HepG2 (cell line): ENCODE results near the gene MFSD6. TPM values are rescaled to one million over a fixed set of nuclear protein-coding genes. Genes with fewer than 3 reads are reported as not detected.

Experiments
- CEBPG ChIP-seq: IDR thresholded peaks from 2 replicates; pipeline ENCODE4 v1.6.1; 2016
- FIP1L1 ChIP-seq: fragments of 200-400 bp; formaldehyde crosslinking; IDR thresholded peaks from 2 replicates; pipeline ENCODE4 v1.6.1; 2018; ENCODE audit warnings: low read depth, mild to moderate bottlenecking, low read length, moderate library complexity, borderline replicate concordance; ENCODE audit not compliant: insufficient read depth
- FOXA3 ChIP-seq: IDR thresholded peaks from 2 replicates; pipeline ENCODE4 v1.6.1; 2016; ENCODE audit warnings: missing genetic modification reagents, missing compliant biosample characterization
- FOXP1 ChIP-seq, 2 experiments: fragments of 450-650 bp in 1 of 2; IDR thresholded peaks; 2 replicates each; pipeline ENCODE4 v1.6.1; 2017 to 2018; ENCODE audit warnings: antibody characterized with exemption in 1 of 2
- GATAD2A ChIP-seq: IDR thresholded peaks from 2 replicates; pipeline ENCODE4 v1.6.1; 2016
- HMG20A ChIP-seq: IDR thresholded peaks from 2 replicates; pipeline ENCODE4 v1.6.1; 2016; ENCODE audit warnings: borderline replicate concordance
- HOXA5 ChIP-seq: sonication (generic); formaldehyde crosslinking; IDR thresholded peaks from 2 replicates; pipeline ENCODE4 v1.4.0; 2020; ENCODE audit warnings: missing genetic modification reagents
- HOXD1 ChIP-seq: sonication (generic); formaldehyde crosslinking; IDR thresholded peaks from 2 replicates; pipeline ENCODE4 v1.5.0; 2020; ENCODE audit warnings: missing genetic modification reagents
- JUND ChIP-seq: sonication (generic); formaldehyde crosslinking; IDR thresholded peaks from 2 replicates; pipeline ENCODE4 v1.8.0; 2022; ENCODE audit warnings: mild to moderate bottlenecking, missing genetic modification reagents
- KAT8 ChIP-seq: IDR thresholded peaks from 2 replicates; pipeline ENCODE4 v1.6.1; 2016; ENCODE audit warnings: missing genetic modification reagents, missing compliant biosample characterization
- KIAA2018 ChIP-seq: sonication (generic); formaldehyde crosslinking; IDR thresholded peaks from 2 replicates; pipeline ENCODE4 v1.5.0; 2020; ENCODE audit warnings: mild to moderate bottlenecking, missing genetic modification reagents, borderline replicate concordance
- MAX ChIP-seq: IDR thresholded peaks from 2 replicates; pipeline ENCODE4 v1.6.1; 2012; ENCODE audit warnings: inconsistent platforms
- MED1 ChIP-seq: sonication (generic); formaldehyde crosslinking; IDR thresholded peaks from 2 replicates; pipeline ENCODE4 v1.4.0; 2020; ENCODE audit warnings: missing genetic modification reagents
- PHF21A ChIP-seq: sonication (generic); formaldehyde crosslinking; IDR thresholded peaks from 2 replicates; pipeline ENCODE4 v1.5.0; 2020; ENCODE audit warnings: mild to moderate bottlenecking, missing genetic modification reagents
- SAP130 ChIP-seq: IDR thresholded peaks from 2 replicates; pipeline ENCODE4 v1.6.1; 2016; ENCODE audit warnings: low read depth
- SUZ12 ChIP-seq: fragments of 150-350 bp; IDR thresholded peaks from 2 replicates; pipeline ENCODE4 v1.6.1; 2014; ENCODE audit warnings: low read depth, low read length
- TGIF2 ChIP-seq: IDR thresholded peaks from 2 replicates; pipeline ENCODE4 v1.6.1; 2016; ENCODE audit warnings: control low read depth, missing compliant biosample characterization
- ZNF230 ChIP-seq: sonication (generic); formaldehyde crosslinking; IDR thresholded peaks from 2 replicates; pipeline ENCODE4 v1.4.0; 2020; ENCODE audit warnings: mild to moderate bottlenecking, missing genetic modification reagents
- ZNF614 ChIP-seq: IDR thresholded peaks from 2 replicates; pipeline ENCODE4 v1.6.1; 2018; ENCODE audit warnings: missing biosample characterization, missing genetic modification reagents, inconsistent platforms, borderline replicate concordance
- ZNF792 ChIP-seq: IDR thresholded peaks from 2 replicates; pipeline ENCODE4 v1.6.1; 2016
- ZNF839 ChIP-seq: sonication (generic); formaldehyde crosslinking; IDR thresholded peaks from 2 replicates; pipeline ENCODE4 v1.4.0; 2020; ENCODE audit warnings: missing genetic modification reagents, mild to moderate bottlenecking, borderline replicate concordance
- ZSCAN25 ChIP-seq: sonication (generic); formaldehyde crosslinking; IDR thresholded peaks from 2 replicates; pipeline ENCODE4 v1.8.0; 2022; ENCODE audit warnings: mild to moderate bottlenecking, missing genetic modification reagents
- polyA plus RNA-seq, 8 experiments: library from polyadenylated mRNA; depleted of rRNA in 3 of 8; stranded (reverse) in 7 of 8; unstranded in 1 of 8; fragments of >200 nt; fragmentation: Illumina TruSeq in 4 of 8; extraction: Trizol in 4 of 8; gene quantifications; 2 replicates each; pipeline versions ENCODE4 v1.2.1 to v1.2.3, GENCODE V29; 2011 to 2016; ENCODE audit warnings: low read depth in 4 of 8, missing spikeins in 1 of 8, mixed read lengths in 1 of 8; ENCODE audit not compliant: insufficient read depth in 1 of 8
- total RNA-seq, 5 experiments: library from RNA; depleted of rRNA; stranded (reverse); fragments of >200 nt; fragmentation: Illumina TruSeq; extraction: Trizol; gene quantifications; 2 replicates each; pipeline ENCODE4 v1.2.3, GENCODE V29; 2016; ENCODE audit warnings: low read depth in 1 of 5
- TF ChIP-seq, protein P1 (sequence below): sonication (generic); IDR thresholded peaks from 2 replicates; pipeline ENCODE4 v1.6.1; 2016; ENCODE audit warnings: low read depth, borderline replicate concordance
- TF ChIP-seq, protein P2 (sequence below): sonication (generic); formaldehyde crosslinking; IDR thresholded peaks from 2 replicates; pipeline ENCODE4 v1.8.0; 2022; ENCODE audit warnings: mild to moderate bottlenecking, missing genetic modification reagents, moderate library complexity

Gene MFSD6
- total and polyA plus RNA-seq, 2 of the 13 experiments (the other 11 are each of a cell fraction or from before 2014, with no cell fraction given) = 0.92 to 1.4 TPM

- TF ChIP-seq MAX (peak; percentile 41; the same call in 1 of the 2 replicates), JUND (peak; percentile 53; the same call in 1 of the 2 replicates), CEBPG (CRISPR knock-in tag) (peak; percentile 57), ZNF230 (CRISPR knock-in tag) (no peak), SUZ12 (no peak), SAP130 (CRISPR knock-in tag) (peak; percentile 54; the same call in 1 of the 2 replicates), HOXD1 (no peak), FOXP1 (IDR thresholded peaks at IDR 0.05) (no peak), FOXP1 (CRISPR knock-in tag; IDR thresholded peaks at IDR 0.05) (0 out of 2 replicates have a peak, but pooled peaks have one; percentile 21), HMG20A (CRISPR knock-in tag) (peak; percentile 54; the same call in 1 of the 2 replicates), ZNF839 (no peak), ZNF614 (0 out of 2 replicates have a peak, but pooled peaks have one; percentile 38), ZSCAN25 (CRISPR knock-in tag) (no peak), PHF21A (CRISPR knock-in tag) (peak; percentile 41; the same call in 1 of the 2 replicates), MED1 (peak; percentile 43; the same call in 1 of the 2 replicates), GATAD2A (CRISPR knock-in tag) (peak; percentile 47; the same call in 1 of the 2 replicates), FIP1L1 (no peak), ZNF792 (CRISPR knock-in tag) (no peak), KIAA2018 (CRISPR knock-in tag) (no peak), KAT8 (CRISPR knock-in tag) (no peak), FOXA3 (peak; percentile 33; the same call in 1 of the 2 replicates), TGIF2 (CRISPR knock-in tag) (peak; percentile 31; the same call in 1 of the 2 replicates), HOXA5 (CRISPR knock-in tag) (peak; percentile 27; the same call in 1 of the 2 replicates)
- TF ChIP-seq, protein P1, sequence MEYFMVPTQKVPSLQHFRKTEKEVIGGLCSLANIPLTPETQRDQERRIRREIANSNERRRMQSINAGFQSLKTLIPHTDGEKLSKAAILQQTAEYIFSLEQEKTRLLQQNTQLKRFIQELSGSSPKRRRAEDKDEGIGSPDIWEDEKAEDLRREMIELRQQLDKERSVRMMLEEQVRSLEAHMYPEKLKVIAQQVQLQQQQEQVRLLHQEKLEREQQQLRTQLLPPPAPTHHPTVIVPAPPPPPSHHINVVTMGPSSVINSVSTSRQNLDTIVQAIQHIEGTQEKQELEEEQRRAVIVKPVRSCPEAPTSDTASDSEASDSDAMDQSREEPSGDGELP = peak; percentile 60; the same call in 1 of the 2 replicates
- TF ChIP-seq, protein P2, sequence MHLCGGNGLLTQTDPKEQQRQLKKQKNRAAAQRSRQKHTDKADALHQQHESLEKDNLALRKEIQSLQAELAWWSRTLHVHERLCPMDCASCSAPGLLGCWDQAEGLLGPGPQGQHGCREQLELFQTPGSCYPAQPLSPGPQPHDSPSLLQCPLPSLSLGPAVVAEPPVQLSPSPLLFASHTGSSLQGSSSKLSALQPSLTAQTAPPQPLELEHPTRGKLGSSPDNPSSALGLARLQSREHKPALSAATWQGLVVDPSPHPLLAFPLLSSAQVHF (CRISPR knock-in tag) = no peak
Observed at GRCh38 chr2:190380962-190381412, 27.2 kb upstream of the MFSD6 start (continued).
